CD4-positive, alpha-beta T cell (primary cell): ENCODE results near the gene PRIMA1. TPM values are rescaled to one million over a fixed set of nuclear protein-coding genes. Genes with fewer than 3 reads are reported as not detected.

Experiments used
- ATAC-seq: fragments of 200-7000 bp; cut with Tn5 transposase; one replicate; pipeline ENCODE4 v1.10.0; 2022; ENCODE audit warnings: mild to moderate bottlenecking; ENCODE audit not compliant: poor library complexity
- CTCF ChIA-PET: fragments of 350-600 bp; sonication (Branson Sonifier 250); formaldehyde crosslinking; loops from one replicate; lab custom pipeline; 2021; ENCODE audit warnings: antibody characterized with exemption, inconsistent platforms; lab: Charles Lee
- POLR2A ChIA-PET: fragments of 350-600 bp; sonication (Branson Sonifier 250); formaldehyde crosslinking; loops from one replicate; lab custom pipeline; 2021; ENCODE audit warnings: antibody characterized with exemption, inconsistent platforms; lab: Charles Lee
- DNase-seq, 14 experiments: peaks; one replicate each; pipeline ENCODE4 v3.0.0-alpha.2; 2013 to 2020; ENCODE audit warnings: mixed read lengths in 2 of 14
- H3K27ac ChIP-seq, 2 donors: one replicate each; pipeline versions ENCODE4 v1.5.1 to v1.7.0; 2013; ENCODE audit warnings: low read length in 2 of 2, low read depth in 1 of 2, mild to moderate bottlenecking in 1 of 2
- H3K27me3 ChIP-seq, 2 experiments: 1 replicate in 1 of 2; 2 replicates in 1 of 2; pipeline versions ENCODE4 v1.6.1 to v1.7.0; 2013; ENCODE audit warnings: low read length in 2 of 2, control low read depth in 1 of 2, mild to moderate bottlenecking in 1 of 2, moderate library complexity in 1 of 2; ENCODE audit not compliant: insufficient read depth in 2 of 2, control insufficient read depth in 1 of 2
- H3K36me3 ChIP-seq: one replicate; pipeline ENCODE4 v1.6.1; 2013; ENCODE audit warnings: low read length, control low read depth; ENCODE audit not compliant: insufficient read depth
- H3K4me1 ChIP-seq: one replicate; pipeline ENCODE4 v1.6.1; 2013; ENCODE audit warnings: low read length, control low read depth; ENCODE audit not compliant: insufficient read depth
- H3K4me3 ChIP-seq: one replicate; pipeline ENCODE4 v1.5.1; 2013; ENCODE audit warnings: mild to moderate bottlenecking, low read length, moderate library complexity
- H3K9me3 ChIP-seq, 2 experiments: 1 replicate in 1 of 2; 2 replicates in 1 of 2; pipeline versions ENCODE4 v1.6.1 to v1.7.0; 2013; ENCODE audit warnings: low read length in 2 of 2, mild to moderate bottlenecking in 2 of 2, control low read depth in 1 of 2, moderate library complexity in 1 of 2; ENCODE audit not compliant: control insufficient read depth in 1 of 2, insufficient read depth in 1 of 2
- H3K27ac Mint-ChIP-seq: one replicate; pipeline ENCODE4 v1.8.0; 2020; ENCODE audit warnings: mixed read lengths
- H3K27me3 Mint-ChIP-seq: one replicate; pipeline ENCODE4 v1.8.0; 2021; ENCODE audit warnings: mixed read lengths
- H3K36me3 Mint-ChIP-seq: one replicate; pipeline ENCODE4 v1.8.0; 2021; ENCODE audit warnings: low read depth, mixed read lengths
- H3K4me1 Mint-ChIP-seq: one replicate; pipeline ENCODE4 v1.8.0; 2021; ENCODE audit warnings: low read depth, mixed read lengths
- H3K4me3 Mint-ChIP-seq: one replicate; pipeline ENCODE4 v1.8.0; 2020; ENCODE audit warnings: mild to moderate bottlenecking, mixed read lengths
- H3K9me3 Mint-ChIP-seq: one replicate; pipeline ENCODE4 v1.8.0; 2020; ENCODE audit warnings: mixed read lengths
- intact Hi-C, 2 experiments: fragments of 100-400 bp; cut with DNase I in 1 of 2; cut with micrococcal nuclease in 1 of 2; formaldehyde crosslinking; loops; one replicate each; pipeline versions ENCODE4 v1.15.1 to v1.9.0; 2023 to 2025; cut with DNase I, micrococcal nuclease
- total RNA-seq, 174 experiments: library from RNA in 2 of 174; stranded (reverse) in 2 of 174; gene quantifications; one replicate each; pipeline ENCODE4 v1.2.3 and lab custom pipeline; 2021 to 2026
- TF ChIP-seq, protein P1 (sequence below): fragments of 200-600 bp; IDR thresholded peaks from one replicate; pipeline ENCODE4 v1.8.0; 2022; ENCODE audit warnings: antibody characterized with exemption, mild to moderate bottlenecking

PRIMA1 gene
- total RNA-seq, 2 experiments from 2014 or later, result not detected

DNA sequence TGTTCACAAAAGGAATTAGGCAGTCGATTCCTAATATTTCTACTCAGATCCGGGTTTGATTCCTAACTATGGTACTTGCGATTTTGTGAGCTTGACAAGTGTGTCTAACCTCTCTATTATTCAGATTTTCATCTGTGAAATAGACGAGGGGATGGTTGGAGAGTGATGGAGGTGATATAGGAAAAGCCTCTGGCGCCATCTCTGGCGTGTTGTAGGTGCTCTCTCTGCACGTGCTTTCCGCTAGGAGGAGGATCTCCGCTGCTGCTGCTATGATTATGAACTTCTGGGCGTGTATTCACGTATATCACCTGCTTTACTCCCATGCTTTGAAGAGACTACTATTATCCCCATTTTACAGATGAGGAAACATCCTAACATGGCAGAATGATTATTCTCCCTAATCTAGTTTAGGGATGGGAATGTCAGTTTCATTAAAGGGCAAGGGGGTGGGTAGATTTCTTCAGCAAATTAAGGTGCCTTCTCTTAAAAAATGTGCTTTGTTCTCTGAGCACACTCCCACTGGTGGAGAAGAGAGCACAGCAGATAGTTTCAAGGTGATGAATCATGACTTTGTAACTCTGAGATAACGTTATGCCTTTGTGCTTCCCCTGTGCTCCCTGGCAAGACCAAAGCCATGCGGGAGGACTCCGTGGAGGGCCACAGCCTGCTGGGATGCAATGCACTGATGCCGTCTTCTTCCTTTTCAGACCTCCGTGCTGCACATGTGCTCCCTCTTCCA, 97.1 kb downstream of the PRIMA1 start:
- H3K27me3 Mint-ChIP-seq, result peaks cover 44% of the 10 kb centered on the region
- Histone ChIP-seq H3K4me1 (no peaks in the 10 kb centered on the region), H3K9me3 (no peaks in the 10 kb centered on the region), H3K36me3 (no peaks in the 10 kb centered on the region), H3K4me3 (no peak overlapping the region), H3K27ac (no peak overlapping the region), H3K27me3 (peaks cover 7 to 9% of the 10 kb centered on the region in 2 experiments)
- TF ChIP-seq, protein P1, sequence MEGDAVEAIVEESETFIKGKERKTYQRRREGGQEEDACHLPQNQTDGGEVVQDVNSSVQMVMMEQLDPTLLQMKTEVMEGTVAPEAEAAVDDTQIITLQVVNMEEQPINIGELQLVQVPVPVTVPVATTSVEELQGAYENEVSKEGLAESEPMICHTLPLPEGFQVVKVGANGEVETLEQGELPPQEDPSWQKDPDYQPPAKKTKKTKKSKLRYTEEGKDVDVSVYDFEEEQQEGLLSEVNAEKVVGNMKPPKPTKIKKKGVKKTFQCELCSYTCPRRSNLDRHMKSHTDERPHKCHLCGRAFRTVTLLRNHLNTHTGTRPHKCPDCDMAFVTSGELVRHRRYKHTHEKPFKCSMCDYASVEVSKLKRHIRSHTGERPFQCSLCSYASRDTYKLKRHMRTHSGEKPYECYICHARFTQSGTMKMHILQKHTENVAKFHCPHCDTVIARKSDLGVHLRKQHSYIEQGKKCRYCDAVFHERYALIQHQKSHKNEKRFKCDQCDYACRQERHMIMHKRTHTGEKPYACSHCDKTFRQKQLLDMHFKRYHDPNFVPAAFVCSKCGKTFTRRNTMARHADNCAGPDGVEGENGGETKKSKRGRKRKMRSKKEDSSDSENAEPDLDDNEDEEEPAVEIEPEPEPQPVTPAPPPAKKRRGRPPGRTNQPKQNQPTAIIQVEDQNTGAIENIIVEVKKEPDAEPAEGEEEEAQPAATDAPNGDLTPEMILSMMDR, result no peak
- H3K4me3 Mint-ChIP-seq, result no peak overlapping the region
- no peak for ATAC-seq
- H3K4me1 Mint-ChIP-seq, result no peaks in the 10 kb centered on the region
- no peak overlapping the region for H3K27ac Mint-ChIP-seq
- no peaks in the 10 kb centered on the region for H3K36me3 Mint-ChIP-seq
- H3K9me3 Mint-ChIP-seq, result no peaks in the 10 kb centered on the region
- POLR2A ChIA-PET, result no interaction called here
- DNase-seq, result no peak
- intact Hi-C loops, result no loop called here
- CTCF ChIA-PET, result no interaction called here

DNA sequence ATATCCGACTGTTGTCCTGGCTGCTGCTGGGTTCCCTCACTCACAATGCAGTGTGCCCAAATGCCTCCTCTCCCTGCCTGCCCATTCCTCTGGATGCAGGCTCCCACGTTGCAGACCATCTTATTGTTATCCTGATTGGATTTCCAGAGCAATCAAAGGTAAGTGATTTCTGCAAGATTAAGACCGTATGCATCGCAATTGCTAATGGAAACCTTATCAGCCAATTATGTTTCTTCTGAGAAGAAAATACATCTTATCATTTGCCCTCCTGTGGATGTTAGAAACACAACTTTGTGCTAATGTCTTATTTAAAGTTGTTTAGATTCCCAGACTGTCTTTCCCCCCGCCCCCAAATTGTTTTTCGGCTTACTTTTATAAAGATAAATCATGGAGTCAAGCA, 98.1 kb downstream of the PRIMA1 start:
- H3K36me3 ChIP-seq, result no peaks in the 10 kb centered on the region
- no peaks in the 10 kb centered on the region for H3K4me1 ChIP-seq
- H3K27me3 Mint-ChIP-seq, result peaks cover 55% of the 10 kb centered on the region
- ChIA-PET CTCF (no interaction called here), POLR2A (no interaction called here)
- ATAC-seq, result no peak
- no peak for DNase-seq
- no peaks in the 10 kb centered on the region for H3K9me3 Mint-ChIP-seq
- H3K9me3 ChIP-seq, result no peaks in the 10 kb centered on the region
- no peak overlapping the region for H3K4me3 ChIP-seq
- intact Hi-C loops, result no loop called here
- no peak overlapping the region for H3K27ac ChIP-seq
- TF ChIP-seq, protein P1, result no peak
- no peak overlapping the region for H3K4me3 Mint-ChIP-seq
- H3K4me1 Mint-ChIP-seq, result no peaks in the 10 kb centered on the region
- H3K27ac Mint-ChIP-seq, result no peak overlapping the region
- H3K27me3 ChIP-seq, result peaks cover 7 to 9% of the 10 kb centered on the region in 2 experiments
- H3K36me3 Mint-ChIP-seq, result no peaks in the 10 kb centered on the region

DNA sequence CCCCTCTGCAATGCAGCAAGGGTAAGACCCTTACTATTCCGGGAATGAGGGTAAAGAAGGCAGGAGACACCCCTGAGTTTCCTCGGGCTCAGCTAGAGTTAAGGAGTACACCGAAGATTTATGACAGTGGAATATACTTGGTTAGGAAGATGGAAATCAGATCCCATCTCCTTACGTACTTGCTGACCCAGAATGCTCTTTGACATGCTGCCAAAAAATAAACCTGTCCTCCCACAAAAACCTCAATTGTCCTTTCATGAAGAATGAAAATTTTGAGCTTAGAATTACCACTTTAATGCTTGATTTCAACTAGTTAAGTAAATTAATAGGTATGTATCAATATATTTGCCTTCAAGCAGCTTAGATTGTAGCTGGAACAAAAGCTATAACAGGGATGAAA, 99.5 kb downstream of the PRIMA1 start:
- no peak for DNase-seq
- no peaks in the 10 kb centered on the region for H3K9me3 Mint-ChIP-seq
- no peak overlapping the region for H3K4me3 ChIP-seq
- ATAC-seq, result no peak
- no peak overlapping the region for H3K27ac ChIP-seq
- no peaks in the 10 kb centered on the region for H3K9me3 ChIP-seq
- TF ChIP-seq, protein P1, result no peak
- no peaks in the 10 kb centered on the region for H3K4me1 ChIP-seq
- peaks cover 7 to 9% of the 10 kb centered on the region in 2 experiments for H3K27me3 ChIP-seq
- H3K4me3 Mint-ChIP-seq, result no peak overlapping the region
- H3K27ac Mint-ChIP-seq, result no peak overlapping the region
- H3K27me3 Mint-ChIP-seq, result peaks cover 57% of the 10 kb centered on the region
- ChIA-PET POLR2A (no interaction called here), CTCF (no interaction called here)
- no peaks in the 10 kb centered on the region for H3K4me1 Mint-ChIP-seq
- no peaks in the 10 kb centered on the region for H3K36me3 ChIP-seq
- intact Hi-C loops, result no loop called here
- H3K36me3 Mint-ChIP-seq, result no peaks in the 10 kb centered on the region
